Activated T-helper 2 cell treated with anti-CD3 and anti-CD28 coated beads, Interferon-gamma antibody, Interleukin-2, Interleukin-4, amounts not matched to agents 10 μg/mL and 5 μg/mL and 100 μg/mL, durations not matched to agents 14 hours and 24 hours and 36 hours (primary cell): Measurements from ENCODE around the gene LMCD1. TPM values are rescaled to one million over a fixed set of nuclear protein-coding genes. Genes with fewer than 3 reads are reported as not detected.

Experiments
- DNase-seq: peaks from one replicate; pipeline ENCODE4 v3.0.0; 2021; ENCODE audit warnings: low spot score
- H3K27ac Mint-ChIP-seq: one replicate; pipeline ENCODE4 v1.8.0; 2021; ENCODE audit warnings: mixed read lengths
- H3K27me3 Mint-ChIP-seq: one replicate; pipeline ENCODE4 v1.8.0; 2021; ENCODE audit warnings: low read depth, mixed read lengths
- H3K36me3 Mint-ChIP-seq: one replicate; pipeline ENCODE4 v1.8.0; 2021; ENCODE audit warnings: low read depth, mixed read lengths
- H3K4me1 Mint-ChIP-seq: one replicate; pipeline ENCODE4 v1.8.0; 2021; ENCODE audit warnings: low read depth, mixed read lengths
- H3K4me3 Mint-ChIP-seq: one replicate; pipeline ENCODE4 v1.8.0; 2021; ENCODE audit warnings: low read depth, mild to moderate bottlenecking, moderate library complexity, mixed read lengths
- H3K9me3 Mint-ChIP-seq: one replicate; pipeline ENCODE4 v1.8.0; 2021; ENCODE audit warnings: mixed read lengths
- intact Hi-C: fragments of 100-400 bp; cut with micrococcal nuclease; formaldehyde crosslinking; loops from one replicate; pipeline ENCODE4 v1.15.1; 2023
- total RNA-seq: library from RNA; stranded (reverse); gene quantifications from 2 replicates; pipeline ENCODE4 v1.2.3, GENCODE V29; 2022

The LMCD1 gene
- total RNA-seq, 1 donor from 2014 or later: 4.4 TPM

- Mint-ChIP-seq H3K36me3 (no peaks in the 10 kb centered on the region), H3K27me3 (peaks cover 5% of the 10 kb centered on the region), H3K27ac (no peak overlapping the region), H3K4me1 (peaks cover 6% of the 10 kb centered on the region), H3K4me3 (no peak overlapping the region), H3K9me3 (no peaks in the 10 kb centered on the region)
- no peak for DNase-seq
- intact Hi-C loops: loop anchor here (5.0 kb wide), 1 partner anchor 179 kb away; no protein-coding TSS in a partner anchor
These were observed 119.5 kb downstream of the LMCD1 start for GRCh38 chr3:8621141-8621540.

DNA sequence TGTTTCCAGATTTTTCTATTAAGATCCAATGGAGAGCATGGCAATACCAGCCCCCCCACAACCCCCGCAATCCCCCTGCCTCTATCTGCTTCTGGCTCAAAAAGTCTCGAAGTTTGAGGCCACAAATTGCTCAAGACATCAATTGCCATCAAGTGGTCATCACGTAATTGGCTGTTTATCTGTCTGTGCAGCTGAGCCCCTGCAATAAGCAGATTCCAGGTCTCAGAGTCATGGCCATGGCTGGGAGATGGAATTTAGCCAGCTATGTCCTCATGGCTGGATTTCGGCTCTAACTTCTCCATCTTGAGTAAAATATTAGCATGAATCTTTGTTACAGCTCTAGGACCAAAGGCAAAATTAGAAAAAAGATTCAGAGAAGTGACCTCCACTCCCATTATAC, 120.2 kb downstream of the LMCD1 start:
- Mint-ChIP-seq H3K27me3 (peaks cover 5% of the 10 kb centered on the region), H3K4me1 (peaks cover 6% of the 10 kb centered on the region), H3K4me3 (no peak overlapping the region), H3K9me3 (no peaks in the 10 kb centered on the region), H3K27ac (no peak overlapping the region), H3K36me3 (no peaks in the 10 kb centered on the region)
- DNase-seq: no peak
- intact Hi-C loops: loop anchor here (5.0 kb wide), 1 partner anchor 180 kb away; no protein-coding TSS in a partner anchor

DNA sequence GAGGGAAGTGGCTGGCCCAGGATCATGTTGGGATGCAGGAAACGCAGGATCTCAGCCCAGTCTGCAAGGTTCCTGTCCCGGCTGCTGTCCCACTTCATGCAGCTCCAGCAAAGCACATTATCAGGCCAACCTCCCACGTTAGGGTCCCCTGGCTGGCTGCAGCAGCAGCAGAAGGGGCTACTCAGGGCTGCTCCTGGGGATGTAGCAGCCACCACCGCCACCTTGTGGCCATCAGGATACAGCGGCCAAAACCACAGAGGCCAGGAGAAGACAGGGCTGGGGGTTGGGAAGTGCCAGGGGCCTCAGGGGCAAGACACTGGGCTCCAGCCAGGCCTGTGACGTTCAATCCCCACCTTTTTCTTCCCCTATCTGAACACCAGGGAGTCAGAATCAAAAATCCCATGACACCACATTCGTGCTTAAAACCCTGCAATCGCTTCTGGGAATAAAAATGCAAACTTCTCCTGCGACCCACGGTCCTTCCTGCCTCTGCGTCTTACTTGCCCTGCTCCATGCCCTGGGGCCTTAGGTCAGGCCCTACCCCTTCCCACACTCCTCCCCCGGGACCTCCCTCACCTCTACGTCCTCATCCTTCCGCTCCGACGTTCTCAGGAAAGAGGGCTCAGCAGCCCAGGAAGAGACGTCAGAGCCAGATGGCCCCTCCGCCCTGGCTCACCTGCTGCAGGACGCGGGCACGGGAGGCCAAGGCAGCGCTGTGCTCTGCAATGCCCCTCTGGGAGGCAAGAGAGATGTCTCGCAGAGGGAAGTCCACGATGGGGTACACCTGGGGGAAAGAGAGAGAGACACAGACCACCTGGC, 121.5 kb downstream of the LMCD1 start:
- Mint-ChIP-seq H3K4me3 (no peak overlapping the region), H3K4me1 (peaks cover 11% of the 10 kb centered on the region), H3K27ac (no peak overlapping the region), H3K27me3 (peaks cover 5% of the 10 kb centered on the region), H3K36me3 (no peaks in the 10 kb centered on the region), H3K9me3 (no peaks in the 10 kb centered on the region)
- DNase-seq: peak; percentile 15
- intact Hi-C loops: loop anchor here (5.0 kb wide), 1 partner anchor 181 kb away; no protein-coding TSS in a partner anchor

DNA sequence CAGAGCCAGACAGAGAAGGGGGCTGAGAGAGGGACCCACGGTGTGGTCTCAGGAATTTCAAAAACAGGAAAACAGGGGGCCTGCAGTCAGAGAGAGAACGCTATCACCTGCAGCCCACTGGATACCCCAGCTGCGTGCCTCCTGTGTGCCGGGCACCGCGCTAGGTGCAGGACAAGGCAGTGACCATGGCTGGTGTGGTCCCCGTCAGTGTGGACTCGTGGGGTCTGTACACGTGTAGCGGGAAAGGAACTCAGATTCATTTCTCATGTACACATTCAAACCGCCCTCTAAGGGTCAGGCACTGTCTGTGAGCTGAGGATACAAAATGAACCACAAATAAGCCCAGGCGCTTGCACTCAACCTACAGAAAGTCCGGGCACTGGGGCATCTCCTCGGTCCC, 122.1 kb downstream of the LMCD1 start:
- Mint-ChIP-seq H3K27me3 (peaks cover 5% of the 10 kb centered on the region), H3K36me3 (no peaks in the 10 kb centered on the region), H3K4me1 (peaks cover 11% of the 10 kb centered on the region), H3K27ac (no peak overlapping the region), H3K4me3 (no peak overlapping the region), H3K9me3 (no peaks in the 10 kb centered on the region)
- no peak for DNase-seq
- intact Hi-C loops: loop anchor here (5.0 kb wide), 1 partner anchor 181 kb away; no protein-coding TSS in a partner anchor

Other genes with a start within 250 kb of the LMCD1 start
- 0.18 TPM in 1 of 2 replicates, not detected in the other for gene SSUH2, start 143.0 kb downstream of the LMCD1 start, total RNA-seq
- gene CAV3, start 232.0 kb downstream of the LMCD1 start, total RNA-seq: not detected in 2 replicates